SK-N-SH (cell line): ENCODE measurements around the gene APOM. TPM values are rescaled to one million over a fixed set of nuclear protein-coding genes. Genes with fewer than 3 reads are reported as not detected.

ENCODE experiments used
- CTCF ChIA-PET: fragments of 300-600, 350-600 bp; formaldehyde crosslinking; extraction: SDS; loops from one replicate; lab custom pipeline; 2021; lab: Yijun Ruan, JAX
- POLR2A ChIA-PET: fragments of 350-600 bp; sonication (Branson Sonifier 250); formaldehyde crosslinking; extraction: SDS; loops from one replicate; lab custom pipeline; 2020; ENCODE audit warnings: antibody characterized with exemption, inconsistent platforms; lab: Yijun Ruan, JAX
- DNase-seq: peaks from one replicate; pipeline ENCODE4 v3.0.0; 2012
- H2AFZ ChIP-seq: fragments of 200-600 bp; sonication (generic); 2 replicates; pipeline ENCODE4 v1.8.1; 2016; ENCODE audit warnings: antibody characterized with exemption, mild to moderate bottlenecking, low read depth
- H3F3A ChIP-seq: fragments of 200-600 bp; sonication (generic); replicated peaks from 2 replicates; pipeline ENCODE3; 2016; ENCODE audit warnings: antibody characterized with exemption, mild to moderate bottlenecking; ENCODE audit not compliant: insufficient read depth
- H3K27ac ChIP-seq, 2 experiments: fragments of 200-500 bp in 1 of 2; fragments of 200-600 bp in 1 of 2; sonication (Bioruptor generic) in 1 of 2; sonication (generic), shearing (Covaris generic) in 1 of 2; 2 replicates each; pipeline versions ENCODE4 v1.5.1 to v1.6.1; 2014 to 2016; ENCODE audit warnings: low read depth in 2 of 2, inconsistent platforms in 1 of 2, low read length in 1 of 2, mild to moderate bottlenecking in 1 of 2, mixed read lengths in 1 of 2
- H3K27me3 ChIP-seq: fragments of 200-600 bp; sonication (generic), shearing (Covaris generic); 2 replicates; pipeline ENCODE4 v1.6.1; 2016; ENCODE audit warnings: mixed run types; ENCODE audit not compliant: insufficient read depth
- H3K36me3 ChIP-seq, 2 experiments: fragments of 200-500 bp in 1 of 2; fragments of 200-600 bp in 1 of 2; sonication (Bioruptor generic) in 1 of 2; sonication (generic) in 1 of 2; replicated peaks in 1 of 2; 2 replicates each; pipeline versions ENCODE3 to v1.5.1; 2014 to 2016; ENCODE audit warnings: low read length in 1 of 2, mild to moderate bottlenecking in 1 of 2; ENCODE audit not compliant: insufficient read depth in 2 of 2, control insufficient read depth in 1 of 2
- H3K4me1 ChIP-seq, 2 experiments: fragments of 200-500 bp in 1 of 2; fragments of 200-600 bp in 1 of 2; sonication (Bioruptor generic) in 1 of 2; sonication (generic), shearing (Covaris generic) in 1 of 2; 2 replicates each; pipeline versions ENCODE4 v1.5.1 to v1.6.1; 2014 to 2016; ENCODE audit warnings: low read depth in 1 of 2, low read length in 1 of 2, mixed run types in 1 of 2; ENCODE audit not compliant: insufficient read depth in 2 of 2, control insufficient read depth in 1 of 2
- H3K4me2 ChIP-seq: fragments of 200-600 bp; sonication (generic), shearing (Covaris generic); 2 replicates; pipeline ENCODE4 v1.6.1; 2017; ENCODE audit warnings: mixed run types
- H3K4me3 ChIP-seq, 2 experiments: fragments of 200-500 bp in 1 of 2; fragments of 200-600 bp in 1 of 2; sonication (Bioruptor generic) in 1 of 2; sonication (generic), shearing (Covaris generic) in 1 of 2; 2 replicates each; pipeline versions ENCODE4 v1.5.1 to v1.8.1; 2014 to 2016; ENCODE audit warnings: low read depth in 2 of 2, inconsistent platforms in 1 of 2, low read length in 1 of 2, mild to moderate bottlenecking in 1 of 2, mixed read lengths in 1 of 2, moderate library complexity in 1 of 2
- H3K79me2 ChIP-seq: fragments of 200-600 bp; sonication (generic); 2 replicates; pipeline ENCODE4 v1.8.1; 2017; ENCODE audit warnings: mild to moderate bottlenecking; ENCODE audit not compliant: insufficient read depth
- H3K9ac ChIP-seq: fragments of 200-600 bp; sonication (generic); 2 replicates; pipeline ENCODE4 v1.6.1; 2017; ENCODE audit warnings: mixed run types
- H3K9me2 ChIP-seq: fragments of 200-600 bp; sonication (generic); 2 replicates; pipeline ENCODE4 v1.6.1; 2017; ENCODE audit warnings: mixed run types
- H3K9me3 ChIP-seq: fragments of 200-600 bp; sonication (generic); 2 replicates; pipeline ENCODE4 v1.6.1; 2017; ENCODE audit warnings: mixed run types, mild to moderate bottlenecking, moderate library complexity
- H4K20me1 ChIP-seq: fragments of 200-600 bp; sonication (generic); 2 replicates; pipeline ENCODE4 v1.6.1; 2017; ENCODE audit warnings: mild to moderate bottlenecking, mixed run types; ENCODE audit not compliant: insufficient read depth
- ELF1 ChIP-seq: IDR thresholded peaks from 2 replicates; pipeline ENCODE4 v1.4.0; 2012
- FOSL2 ChIP-seq: IDR thresholded peaks from 2 replicates; pipeline ENCODE4 v1.4.0; 2012; ENCODE audit warnings: low read depth, mild to moderate bottlenecking, moderate library complexity, borderline replicate concordance
- FOXM1 ChIP-seq: IDR thresholded peaks from 2 replicates; pipeline ENCODE4 v1.4.0; 2012; ENCODE audit warnings: low read depth, mild to moderate bottlenecking
- GATA2 ChIP-seq: sonication (generic); formaldehyde crosslinking; IDR thresholded peaks from 2 replicates; pipeline ENCODE4 v1.5.0; 2020; ENCODE audit warnings: mild to moderate bottlenecking, missing genetic modification reagents
- JUND ChIP-seq: IDR thresholded peaks from 2 replicates; pipeline ENCODE4 v1.4.0; 2012
- MXI1 ChIP-seq: IDR thresholded peaks from 2 replicates; pipeline ENCODE4 v1.6.1; 2012; ENCODE audit warnings: mild to moderate bottlenecking, low read depth, low read length, improper control_type of control experiment
- NFIC ChIP-seq: IDR thresholded peaks from 2 replicates; pipeline ENCODE4 v1.4.0; 2012; ENCODE audit warnings: borderline replicate concordance
- NRF1 ChIP-seq: IDR thresholded peaks from 2 replicates; pipeline ENCODE4 v1.6.1; 2012; ENCODE audit warnings: low read depth, mild to moderate bottlenecking, low read length
- SIN3A ChIP-seq: IDR thresholded peaks from 2 replicates; pipeline ENCODE4 v1.6.1; 2012; ENCODE audit warnings: low read depth, mild to moderate bottlenecking, low read length, moderate library complexity, borderline replicate concordance
- TAF1 ChIP-seq: IDR thresholded peaks from 2 replicates; pipeline ENCODE4 v1.6.1; 2012; ENCODE audit warnings: low read depth, mild to moderate bottlenecking, low read length, moderate library complexity, borderline replicate concordance
- YY1 ChIP-seq: IDR thresholded peaks from 2 replicates; pipeline ENCODE4 v1.4.0; 2012; ENCODE audit warnings: low read depth, mild to moderate bottlenecking
- WGBS: methylation state at CpG from one replicate; pipeline ENCODE4 v1.1.6; 2017; ENCODE audit warnings: low lambda C conversion rate; 5-methylcytosine and 5-hydroxymethylcytosine counted together
- polyA plus RNA-seq, 3 experiments: library from polyadenylated mRNA; depleted of rRNA; stranded (reverse); fragments of >200 nt; gene quantifications; 2 replicates each; pipeline ENCODE4 v1.2.3, GENCODE V29; 2012
- TF ChIP-seq, protein P1 (sequence below): fragments of 200-600 bp; sonication (generic); IDR thresholded peaks from 2 replicates; pipeline ENCODE4 v1.6.1; 2017; ENCODE audit warnings: antibody characterized with exemption, mild to moderate bottlenecking, moderate library complexity
- TF ChIP-seq, protein P2 (sequence below): IDR thresholded peaks from 2 replicates; pipeline ENCODE4 v1.4.0; 2012; ENCODE audit warnings: low read depth, borderline replicate concordance
- TF ChIP-seq, protein P3 (sequence below): IDR thresholded peaks from 2 replicates; pipeline ENCODE4; 2012
- TF ChIP-seq, protein P4 (sequence below): IDR thresholded peaks from 2 replicates; pipeline ENCODE4 v1.4.0; 2012; ENCODE audit warnings: low read depth

The APOM gene
- polyA plus RNA-seq, 1 of the 3 experiments (the other 2 are of a cell fraction): 6.8 TPM

DNA sequence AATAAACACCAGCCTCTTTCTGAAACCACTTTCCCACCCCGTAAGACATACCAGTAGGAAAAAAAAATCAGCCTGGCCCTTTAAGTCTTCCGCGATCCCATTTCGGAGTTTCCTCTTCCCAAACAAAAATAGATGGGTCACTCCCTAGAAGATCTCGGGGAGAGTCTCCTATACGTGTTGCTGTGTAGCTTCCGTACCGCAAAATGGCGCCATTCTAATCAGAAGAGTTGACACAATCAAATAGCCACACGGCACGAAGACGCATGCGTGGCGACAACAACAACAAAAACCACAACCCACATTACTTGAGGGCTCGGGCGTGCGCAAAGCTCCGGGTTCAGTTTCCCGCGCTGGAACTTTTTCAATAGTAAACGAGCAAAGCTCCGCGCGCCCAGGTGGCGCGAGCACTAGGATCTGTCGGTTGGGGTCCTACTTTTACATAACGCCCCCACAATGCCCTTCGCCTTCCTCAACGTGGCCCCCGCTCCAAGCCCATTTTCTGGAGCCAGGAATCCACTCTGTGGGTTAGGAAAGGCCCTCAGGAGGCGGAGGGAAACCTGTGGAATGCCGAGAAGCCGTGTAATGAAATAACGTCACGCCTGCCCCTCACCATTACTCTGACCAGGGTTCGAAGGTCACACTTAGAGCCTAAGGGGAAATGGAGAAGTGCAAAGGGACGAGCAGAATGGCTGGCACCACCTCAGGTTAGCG, 9.3 kb downstream of the APOM start, which contains the start of gene GPANK1:
GPANK1 (minus strand) TSS at position 208 of the 711 bp plus-strand sequence. CDS start 519 bp downstream, outside the sequence.
- peak within 1 kb of the TSS; percentile 77 for H3K9ac ChIP-seq
- H2AFZ ChIP-seq: peak within 1 kb of the TSS; percentile 58
- WGBS: under 1% methylated on average over 39 of the region's 39 CpGs
- peak within 1 kb of the TSS; percentile 86 to 89 for H3K4me3 ChIP-seq
- CTCF ChIA-PET: interaction anchor here (0.7 to 2.8 kb wide), 7 partner anchors 9 to 118 kb away, joined by 3 to 10 read pairs (median 5); partner anchors contain the start of genes APOM, ATP6V1G2, BAG6 and LY6G5C
- no peaks in the 10 kb centered on the region for H3K9me2 ChIP-seq
- peaks cover 27% of the 10 kb centered on the region for H3F3A ChIP-seq
- H4K20me1 ChIP-seq: no peaks in the 10 kb centered on the region
- no peaks in the 10 kb centered on the region for H3K9me3 ChIP-seq
- peaks cover 17 to 18% of the 10 kb centered on the region in 2 experiments; a peak in 3 of 4 replicates for H3K4me1 ChIP-seq
- no peaks in the 10 kb centered on the region for H3K27me3 ChIP-seq
- H3K79me2 ChIP-seq: peaks cover 77% of the 10 kb centered on the region
- DNase-seq: peak; percentile 74
- POLR2A ChIA-PET: interaction anchor here (0.6 to 1.9 kb wide), 11 partner anchors 10 to 1307 kb away, joined by 3 to 20 read pairs (median 3); partner anchors contain the start of genes AGPAT1, BAG6, EHMT2 and LSM2
- peaks cover 38 to 40% of the 10 kb centered on the region in 2 experiments for H3K36me3 ChIP-seq
- H3K4me2 ChIP-seq: peak within 1 kb of the TSS; percentile 97
- H3K27ac ChIP-seq: peak within 1 kb of the TSS; percentile 87 to 92
- TF ChIP-seq NFIC (no peak), FOXM1 (no peak), FOSL2 (no peak), ELF1 (no peak), JUND (no peak), SIN3A (peak; percentile 75; the same call in 1 of the 2 replicates), YY1 (peak; percentile 94), NRF1 (peak; percentile 88), TAF1 (peak; percentile 44; the same call in 1 of the 2 replicates), MXI1 (peak; percentile 89), GATA2 (CRISPR knock-in tag) (no peak)
- TF ChIP-seq, protein P1, sequence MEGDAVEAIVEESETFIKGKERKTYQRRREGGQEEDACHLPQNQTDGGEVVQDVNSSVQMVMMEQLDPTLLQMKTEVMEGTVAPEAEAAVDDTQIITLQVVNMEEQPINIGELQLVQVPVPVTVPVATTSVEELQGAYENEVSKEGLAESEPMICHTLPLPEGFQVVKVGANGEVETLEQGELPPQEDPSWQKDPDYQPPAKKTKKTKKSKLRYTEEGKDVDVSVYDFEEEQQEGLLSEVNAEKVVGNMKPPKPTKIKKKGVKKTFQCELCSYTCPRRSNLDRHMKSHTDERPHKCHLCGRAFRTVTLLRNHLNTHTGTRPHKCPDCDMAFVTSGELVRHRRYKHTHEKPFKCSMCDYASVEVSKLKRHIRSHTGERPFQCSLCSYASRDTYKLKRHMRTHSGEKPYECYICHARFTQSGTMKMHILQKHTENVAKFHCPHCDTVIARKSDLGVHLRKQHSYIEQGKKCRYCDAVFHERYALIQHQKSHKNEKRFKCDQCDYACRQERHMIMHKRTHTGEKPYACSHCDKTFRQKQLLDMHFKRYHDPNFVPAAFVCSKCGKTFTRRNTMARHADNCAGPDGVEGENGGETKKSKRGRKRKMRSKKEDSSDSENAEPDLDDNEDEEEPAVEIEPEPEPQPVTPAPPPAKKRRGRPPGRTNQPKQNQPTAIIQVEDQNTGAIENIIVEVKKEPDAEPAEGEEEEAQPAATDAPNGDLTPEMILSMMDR: no peak
- TF ChIP-seq, protein P2, sequence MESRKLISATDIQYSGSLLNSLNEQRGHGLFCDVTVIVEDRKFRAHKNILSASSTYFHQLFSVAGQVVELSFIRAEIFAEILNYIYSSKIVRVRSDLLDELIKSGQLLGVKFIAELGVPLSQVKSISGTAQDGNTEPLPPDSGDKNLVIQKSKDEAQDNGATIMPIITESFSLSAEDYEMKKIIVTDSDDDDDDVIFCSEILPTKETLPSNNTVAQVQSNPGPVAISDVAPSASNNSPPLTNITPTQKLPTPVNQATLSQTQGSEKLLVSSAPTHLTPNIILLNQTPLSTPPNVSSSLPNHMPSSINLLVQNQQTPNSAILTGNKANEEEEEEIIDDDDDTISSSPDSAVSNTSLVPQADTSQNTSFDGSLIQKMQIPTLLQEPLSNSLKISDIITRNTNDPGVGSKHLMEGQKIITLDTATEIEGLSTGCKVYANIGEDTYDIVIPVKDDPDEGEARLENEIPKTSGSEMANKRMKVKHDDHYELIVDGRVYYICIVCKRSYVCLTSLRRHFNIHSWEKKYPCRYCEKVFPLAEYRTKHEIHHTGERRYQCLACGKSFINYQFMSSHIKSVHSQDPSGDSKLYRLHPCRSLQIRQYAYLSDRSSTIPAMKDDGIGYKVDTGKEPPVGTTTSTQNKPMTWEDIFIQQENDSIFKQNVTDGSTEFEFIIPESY: no peak
- TF ChIP-seq, protein P3, sequence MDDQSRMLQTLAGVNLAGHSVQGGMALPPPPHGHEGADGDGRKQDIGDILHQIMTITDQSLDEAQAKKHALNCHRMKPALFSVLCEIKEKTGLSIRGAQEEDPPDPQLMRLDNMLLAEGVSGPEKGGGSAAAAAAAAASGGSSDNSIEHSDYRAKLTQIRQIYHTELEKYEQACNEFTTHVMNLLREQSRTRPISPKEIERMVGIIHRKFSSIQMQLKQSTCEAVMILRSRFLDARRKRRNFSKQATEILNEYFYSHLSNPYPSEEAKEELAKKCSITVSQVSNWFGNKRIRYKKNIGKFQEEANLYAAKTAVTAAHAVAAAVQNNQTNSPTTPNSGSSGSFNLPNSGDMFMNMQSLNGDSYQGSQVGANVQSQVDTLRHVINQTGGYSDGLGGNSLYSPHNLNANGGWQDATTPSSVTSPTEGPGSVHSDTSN: no peak
- TF ChIP-seq, protein P4, sequence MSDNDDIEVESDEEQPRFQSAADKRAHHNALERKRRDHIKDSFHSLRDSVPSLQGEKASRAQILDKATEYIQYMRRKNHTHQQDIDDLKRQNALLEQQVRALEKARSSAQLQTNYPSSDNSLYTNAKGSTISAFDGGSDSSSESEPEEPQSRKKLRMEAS: peak; percentile 63
